SK-N-SH treated with all-trans-retinoic acid at 6 μM for 48 hours (cell line): ENCODE measurements around the gene AFTPH.

Source experiments
- ARNTL ChIP-seq: fragments of 450-650 bp; formaldehyde crosslinking; IDR thresholded peaks from 2 replicates; pipeline ENCODE4 v1.5.0; 2020; ENCODE audit warnings: low read depth, mild to moderate bottlenecking, moderate library complexity, borderline replicate concordance
- CREB5 ChIP-seq: fragments of 250-450 bp; sonication (Bioruptor Pico); IDR thresholded peaks from 2 replicates; pipeline ENCODE4 v1.5.1; 2020; ENCODE audit warnings: low read depth, mild to moderate bottlenecking, moderate library complexity
- CSRNP3 ChIP-seq: fragments of 250-450 bp; sonication (Bioruptor Pico); IDR thresholded peaks from 2 replicates; pipeline ENCODE4 v1.5.1; 2021; ENCODE audit warnings: mild to moderate bottlenecking, moderate library complexity
- GLIS3 ChIP-seq: fragments of 250-450 bp; sonication (Bioruptor Pico); IDR thresholded peaks from 2 replicates; pipeline ENCODE4 v1.5.0; 2020; ENCODE audit warnings: mild to moderate bottlenecking, moderate library complexity
- ISL1 ChIP-seq: fragments of 250-450 bp; sonication (Bioruptor Pico); IDR thresholded peaks from 2 replicates; pipeline ENCODE4 v2.1.2; 2022; ENCODE audit warnings: mild to moderate bottlenecking, moderate library complexity
- PATZ1 ChIP-seq: fragments of 250-450 bp; sonication (Bioruptor Pico); IDR thresholded peaks from 2 replicates; pipeline ENCODE4 v1.8.0; 2020; ENCODE audit warnings: mild to moderate bottlenecking, moderate library complexity, borderline replicate concordance
- PPARA ChIP-seq: fragments of 250-450 bp; sonication (Bioruptor Pico); IDR thresholded peaks from 2 replicates; pipeline ENCODE4 v1.5.0; 2020; ENCODE audit warnings: mild to moderate bottlenecking, borderline replicate concordance
- RARB ChIP-seq: fragments of 250-450 bp; sonication (Bioruptor Pico); IDR thresholded peaks from 2 replicates; pipeline ENCODE4 v1.8.0; 2021; ENCODE audit warnings: mild to moderate bottlenecking, moderate library complexity
- SNAI2 ChIP-seq: fragments of 250-450 bp; sonication (Bioruptor Pico); IDR thresholded peaks from 2 replicates; pipeline ENCODE4 v1.5.0; 2020; ENCODE audit warnings: mild to moderate bottlenecking, moderate library complexity
- TCF4 ChIP-seq: fragments of 250-450 bp; sonication (Bioruptor Pico); IDR thresholded peaks from 2 replicates; pipeline ENCODE4 v1.8.0; 2021; ENCODE audit warnings: mild to moderate bottlenecking, moderate library complexity, borderline replicate concordance
- ZC3H10 ChIP-seq: fragments of 250-450 bp; sonication (Bioruptor Pico); IDR thresholded peaks from 2 replicates; pipeline ENCODE4 v1.5.1; 2021; ENCODE audit warnings: mild to moderate bottlenecking, moderate library complexity
- ZFP3 ChIP-seq: fragments of 250-450 bp; sonication (Bioruptor Pico); IDR thresholded peaks from 2 replicates; pipeline ENCODE4 v1.5.0; 2020; ENCODE audit warnings: mild to moderate bottlenecking, moderate library complexity
- ZFP30 ChIP-seq: fragments of 450-650 bp; formaldehyde crosslinking; IDR thresholded peaks from 2 replicates; pipeline ENCODE4 v1.5.0; 2022; ENCODE audit warnings: mild to moderate bottlenecking, moderate library complexity
- ZNF8 ChIP-seq: fragments of 450-650 bp; formaldehyde crosslinking; IDR thresholded peaks from 2 replicates; pipeline ENCODE4 v1.5.0; 2020; ENCODE audit warnings: mild to moderate bottlenecking, moderate library complexity

- TF ChIP-seq ZC3H10 (CRISPR knock-in tag) (no peak), RARB (CRISPR knock-in tag) (no peak), SNAI2 (no peak), PATZ1 (no peak), ZFP3 (CRISPR knock-in tag) (no peak), ARNTL (CRISPR knock-in tag) (no peak), GLIS3 (CRISPR knock-in tag) (no peak), CREB5 (CRISPR knock-in tag) (no peak), ZFP30 (CRISPR knock-in tag) (no peak), ZNF8 (CRISPR knock-in tag) (no peak), ISL1 (CRISPR knock-in tag) (no peak), CSRNP3 (CRISPR knock-in tag) (no peak), TCF4 (CRISPR knock-in tag) (no peak), PPARA (no peak)
Observed at GRCh38 chr2:64598226-64598625, 74.1 kb downstream of the AFTPH start.
